Nucleus accumbens (tissue), 56 donors: ENCODE results near the gene DEFB123.

Source experiments
- DNase-seq, 56 donors: peaks; one replicate each; lab custom pipeline; 2025; lab: John Stamatoyannopoulos, UW

Gene DEFB123

DNA sequence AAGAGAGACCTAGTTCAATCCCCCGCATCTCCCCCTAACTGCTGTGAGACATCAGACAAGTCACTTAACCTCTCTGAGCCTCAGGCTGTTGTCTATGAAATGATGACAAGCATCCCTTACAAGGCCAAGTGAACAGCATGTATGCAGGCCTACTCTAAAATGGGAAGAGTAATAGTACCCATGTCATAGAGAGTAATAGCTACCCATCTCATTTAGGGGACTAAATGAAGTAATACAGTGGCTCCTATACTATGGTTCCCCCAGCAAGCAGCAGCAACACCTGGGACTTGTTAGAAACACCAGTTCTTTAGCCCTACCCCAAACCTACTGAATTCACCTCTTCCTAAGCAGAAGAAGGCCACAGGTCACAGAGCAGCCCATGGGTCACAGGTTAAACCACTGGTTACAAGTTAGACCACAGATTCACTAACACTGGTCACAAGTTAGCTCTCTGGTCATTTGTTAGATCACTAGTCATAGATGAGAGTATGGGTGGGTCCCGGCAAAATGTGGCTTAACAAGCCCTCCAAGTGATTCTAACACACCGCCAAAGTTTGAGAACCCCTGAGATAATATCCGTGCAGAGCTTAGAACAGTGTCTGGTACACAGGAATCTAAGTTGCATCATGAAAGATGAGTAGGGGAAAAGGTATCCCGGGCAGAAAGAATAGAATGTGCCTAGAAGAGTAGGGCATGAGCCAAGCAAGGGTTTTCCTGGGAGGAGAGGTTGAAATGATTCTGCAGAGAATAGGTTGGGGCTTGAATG lies 33.1 kb downstream of the DEFB123 start:
- DNase-seq: no peak

DNA sequence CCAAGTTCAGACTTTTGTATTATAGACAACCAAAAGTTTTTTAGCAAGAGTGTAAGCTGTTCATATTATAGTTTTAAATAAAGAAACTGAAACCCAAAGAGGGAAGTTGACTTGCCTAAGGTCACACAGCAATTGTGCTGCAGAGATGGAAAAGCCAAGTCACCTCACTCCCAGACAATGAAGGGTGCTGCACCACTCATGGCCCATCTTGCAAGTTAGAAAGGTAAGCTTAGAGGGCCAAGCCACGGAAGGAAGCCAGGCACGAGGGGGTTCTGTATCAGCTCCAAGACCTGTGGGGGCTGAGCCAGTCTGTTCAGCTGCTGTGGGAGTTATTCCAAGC lies 33.6 kb downstream of the DEFB123 start:
- no peak for DNase-seq

DNA sequence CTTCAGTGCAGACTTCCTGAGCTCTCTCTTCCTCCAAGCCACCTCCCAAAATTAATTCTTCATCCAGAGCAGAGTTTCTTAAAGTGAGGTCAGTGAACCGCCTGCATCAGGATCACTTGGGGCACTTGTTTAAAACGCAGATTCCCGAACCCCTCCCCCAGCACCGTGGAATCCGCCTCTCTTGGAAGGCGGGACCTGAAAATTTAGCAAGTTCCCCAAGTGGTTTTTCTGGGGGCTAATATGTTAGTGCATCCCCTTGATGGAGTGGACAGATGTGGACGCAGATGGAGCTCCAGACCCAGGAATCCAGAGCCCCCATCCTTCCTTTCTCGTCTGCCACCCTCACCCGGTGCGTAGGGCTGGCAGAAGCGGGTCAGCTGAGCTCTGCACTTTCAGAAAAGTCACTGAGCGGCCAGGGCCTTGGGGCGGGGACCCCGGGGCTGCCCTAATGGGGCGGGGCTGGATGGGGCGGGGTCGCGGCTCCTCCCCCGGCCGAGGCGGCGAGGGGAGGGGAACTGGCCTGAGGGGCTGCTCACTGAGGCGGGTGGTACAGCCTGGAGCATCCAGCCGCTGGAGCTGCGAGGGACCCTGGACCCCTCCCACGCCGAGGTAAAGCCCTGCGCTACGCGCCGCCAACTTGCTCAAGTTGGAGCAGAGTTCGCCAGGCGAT lies 34.5 kb downstream of the DEFB123 start, which contains the start of the genes DEFB124 and REM1:
Gene DEFB124, minus strand, starts transcription at position 370 of the 670 bp plus-strand sequence. CDS start 2,114 bp downstream, outside the sequence.
Gene REM1, plus strand, starts transcription at position 531 of the 670 bp plus-strand sequence. CDS start 1,158 bp downstream, outside the sequence.
- DNase-seq: no peak

DNA sequence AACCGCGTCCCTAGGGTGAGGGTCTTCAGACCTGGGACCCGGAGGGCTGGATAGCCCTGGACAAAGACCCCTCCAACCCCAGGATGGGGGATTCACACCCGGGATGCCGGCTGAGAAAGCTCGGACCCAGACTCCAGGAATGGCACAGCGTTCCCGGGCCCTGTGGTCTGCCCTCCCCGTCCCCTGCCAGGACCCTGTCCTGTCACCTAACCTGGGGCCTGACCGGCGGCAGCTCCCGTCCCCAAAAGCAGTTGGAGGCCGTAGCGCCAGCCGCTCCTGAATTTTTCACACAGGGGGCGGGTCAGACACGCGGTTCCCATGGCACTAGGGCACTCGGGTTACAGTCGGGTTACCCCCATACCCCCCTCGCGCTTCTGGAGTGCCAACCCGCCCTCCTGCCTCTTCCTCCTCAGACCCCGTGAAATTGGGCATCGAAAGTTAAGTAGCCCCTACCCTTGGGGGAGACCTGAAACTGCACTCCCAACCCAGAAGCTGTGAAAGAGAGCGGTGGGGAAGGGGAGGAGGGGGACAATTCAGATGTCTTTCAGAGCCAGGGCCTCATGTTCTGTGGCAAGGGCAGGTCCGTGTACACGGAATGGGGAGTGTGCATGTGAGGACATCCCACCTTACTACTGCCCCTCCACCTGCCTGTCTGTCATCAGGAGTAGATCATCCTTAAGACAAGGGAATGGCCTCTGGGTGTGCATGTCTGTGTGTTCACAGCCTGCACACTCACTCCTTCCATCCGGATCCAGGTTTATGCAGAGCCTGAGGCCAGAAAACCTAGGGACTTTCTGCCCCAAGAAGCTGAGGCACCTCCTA lies 35.3 kb downstream of the DEFB123 start:
- DNase-seq: no peak

DNA sequence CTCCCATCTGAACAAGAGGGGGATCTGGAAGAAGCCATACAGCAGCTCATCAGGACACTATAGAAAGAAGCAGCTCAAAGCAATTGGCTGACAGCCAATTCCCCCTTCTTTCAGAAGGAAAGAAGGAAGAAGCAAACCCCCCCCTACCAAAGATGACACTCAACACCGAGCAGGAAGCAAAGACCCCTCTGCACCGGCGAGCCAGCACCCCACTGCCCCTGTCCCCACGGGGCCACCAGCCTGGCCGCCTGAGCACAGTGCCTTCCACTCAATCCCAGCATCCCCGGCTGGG lies 35.8 kb downstream of the DEFB123 start:
- no peak for DNase-seq

DNA sequence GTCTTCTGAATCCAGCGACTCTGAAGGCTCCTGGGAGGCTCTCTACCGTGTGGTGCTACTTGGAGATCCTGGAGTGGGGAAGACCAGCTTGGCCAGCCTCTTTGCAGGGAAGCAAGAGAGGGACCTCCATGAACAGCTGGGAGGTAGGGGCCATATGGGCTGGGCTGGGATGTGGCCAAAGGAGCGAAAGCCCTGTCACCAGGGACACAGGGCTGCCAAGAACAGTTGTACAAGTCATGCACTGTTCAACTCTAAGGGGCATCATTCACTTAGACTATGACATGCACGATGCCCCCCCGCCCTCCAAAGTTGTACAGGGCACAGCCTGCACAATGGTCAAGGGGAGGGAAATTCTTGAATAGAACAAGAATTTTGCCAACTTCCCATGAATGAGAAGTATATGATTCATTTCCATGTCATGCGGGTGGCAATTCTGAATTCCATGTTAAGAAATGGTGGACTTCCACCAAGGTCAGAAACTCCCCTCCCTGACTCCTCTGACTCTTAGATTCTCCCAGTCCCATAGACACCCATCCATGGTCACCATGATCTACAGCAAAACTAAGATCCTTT lies 36.3 kb downstream of the DEFB123 start:
- no peak for DNase-seq

DNA sequence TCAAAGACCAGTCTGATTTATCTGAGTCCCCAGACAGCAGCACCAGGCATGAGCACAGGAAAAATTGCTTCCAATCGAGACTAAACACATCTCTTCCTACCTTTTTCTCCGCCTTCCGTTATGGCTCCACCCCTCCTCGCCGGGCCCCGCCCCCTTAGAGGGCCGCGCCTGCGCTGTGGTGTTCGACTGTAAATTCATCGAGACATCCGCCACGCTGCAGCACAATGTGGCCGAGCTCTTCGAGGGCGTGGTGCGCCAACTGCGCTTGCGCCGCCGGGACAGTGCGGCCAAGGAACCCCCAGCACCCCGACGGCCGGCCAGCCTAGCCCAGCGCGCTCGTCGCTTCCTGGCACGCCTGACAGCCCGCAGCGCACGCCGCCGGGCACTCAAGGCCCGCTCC lies 43.6 kb downstream of the DEFB123 start:
- no peak for DNase-seq

DNA sequence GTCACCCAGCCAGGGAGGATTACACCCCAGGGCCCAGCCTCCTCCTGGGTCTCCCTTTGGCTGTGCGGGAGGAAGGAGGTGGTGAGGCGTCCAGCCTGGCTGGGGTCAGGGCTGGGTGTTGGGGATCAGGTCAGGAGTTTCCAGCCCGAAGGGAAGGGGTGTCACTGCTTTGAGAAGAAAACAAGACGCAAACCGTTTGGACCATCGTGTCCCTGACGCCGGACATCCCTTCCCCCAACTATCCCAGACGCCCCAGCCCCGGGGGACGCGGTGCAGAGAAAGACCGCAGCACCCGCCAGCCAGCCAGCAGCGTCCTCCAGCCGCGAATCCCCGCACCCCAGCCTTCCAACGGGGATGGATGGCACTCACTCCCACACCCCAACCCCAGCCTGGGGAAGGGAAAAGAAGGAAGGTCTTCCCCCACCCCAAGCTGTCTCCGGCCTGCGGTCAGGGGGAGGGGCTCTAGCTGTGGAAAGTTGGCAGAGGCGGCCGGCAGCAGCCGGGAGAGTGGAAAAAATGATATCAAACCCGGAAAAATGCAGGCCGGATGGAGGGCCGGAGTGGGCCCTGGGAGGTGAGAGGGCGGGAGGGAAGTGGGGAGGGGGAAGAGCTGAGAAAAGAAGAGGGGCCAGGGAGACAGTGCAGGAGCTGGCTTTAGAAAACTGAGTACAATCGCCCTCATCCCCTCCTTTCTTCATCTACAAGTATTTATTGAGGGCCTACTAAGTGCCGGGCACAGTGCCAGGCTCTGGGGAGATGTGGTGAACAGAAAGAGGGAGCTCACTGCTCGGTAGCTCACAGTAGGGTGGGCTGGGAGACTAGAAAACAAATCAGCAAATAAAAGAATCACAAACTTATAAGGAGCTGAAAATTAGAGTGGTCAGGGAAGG lies 45.3 kb downstream of the DEFB123 start:
- no peak for DNase-seq

DNA sequence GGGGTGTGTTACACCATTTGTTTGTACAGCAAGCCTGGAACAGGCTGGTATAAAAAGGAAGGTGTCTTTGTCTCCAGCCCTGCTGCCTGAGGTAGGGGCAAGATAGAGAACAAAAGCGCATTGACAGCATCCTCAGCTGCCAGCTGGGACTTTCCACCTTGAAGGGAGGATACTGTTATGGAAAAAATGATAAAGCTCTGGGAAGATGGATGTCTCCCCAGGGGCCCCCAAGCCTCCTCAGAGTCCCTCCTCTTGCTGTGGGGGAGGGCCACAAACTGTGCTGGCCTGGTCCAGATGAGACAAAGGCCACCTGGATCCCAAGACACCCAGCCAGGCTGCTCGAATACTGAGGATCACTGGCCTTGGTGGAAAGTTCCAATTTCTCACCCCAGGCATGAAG lies 47.7 kb downstream of the DEFB123 start:
- no peak for DNase-seq

DNA sequence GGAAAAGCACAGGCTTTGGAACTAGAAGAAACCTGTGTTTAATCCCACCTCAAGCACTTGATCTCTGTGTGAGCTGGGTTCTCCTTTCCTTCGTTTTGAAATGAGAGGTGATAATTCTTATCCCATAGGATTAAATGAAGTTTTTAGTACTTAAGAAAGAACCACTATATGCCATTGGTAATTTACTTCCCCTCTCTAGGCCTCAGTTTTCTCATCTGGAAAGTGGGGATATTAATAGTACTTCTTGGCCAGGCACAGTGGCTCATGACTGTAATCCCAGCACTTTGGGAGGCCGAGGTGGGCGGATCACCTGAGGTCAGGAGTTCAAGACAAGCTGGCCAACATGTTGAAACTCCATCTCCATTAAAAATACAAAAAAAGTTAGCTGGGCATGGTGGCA lies 48.7 kb downstream of the DEFB123 start:
- DNase-seq: no peak

DNA sequence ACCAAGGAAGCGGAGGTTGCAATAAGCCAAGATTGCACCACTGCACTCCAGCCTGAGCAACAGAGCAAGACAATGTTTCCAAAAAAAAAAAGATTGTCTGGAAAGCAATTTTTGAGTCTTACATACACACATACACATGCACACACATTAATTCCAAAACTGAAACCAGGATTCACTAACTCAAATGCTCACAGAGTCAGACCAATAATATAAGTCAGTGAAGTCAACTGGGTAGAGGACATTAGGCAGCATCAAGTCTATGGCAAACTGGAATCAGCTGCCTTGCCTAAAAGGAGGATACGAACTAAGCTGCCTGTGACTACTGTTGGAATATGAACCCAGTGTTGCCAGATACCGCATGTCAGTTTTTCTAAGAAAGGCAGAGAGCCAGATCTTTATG lies 50.3 kb downstream of the DEFB123 start:
- DNase-seq: no peak

DNA sequence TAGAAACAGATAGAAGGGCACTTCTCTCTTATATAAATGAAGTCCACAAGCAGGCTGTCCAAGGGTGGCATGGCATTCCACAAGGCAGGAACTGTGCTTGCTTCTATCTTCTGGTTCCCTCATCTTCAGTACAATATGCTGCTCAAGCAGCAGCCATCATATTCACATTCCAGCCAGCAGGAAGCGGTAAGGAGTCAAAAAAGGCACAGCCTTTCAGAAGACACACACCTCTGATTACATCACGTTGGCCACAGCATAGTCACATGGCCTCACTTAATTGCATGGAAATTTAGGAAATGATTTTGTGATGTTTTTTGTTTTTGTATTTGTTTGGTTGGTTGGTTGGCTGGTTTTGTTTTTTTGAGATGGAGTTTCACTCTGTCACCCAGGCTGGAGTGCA lies 53.7 kb downstream of the DEFB123 start:
- no peak for DNase-seq

DNA sequence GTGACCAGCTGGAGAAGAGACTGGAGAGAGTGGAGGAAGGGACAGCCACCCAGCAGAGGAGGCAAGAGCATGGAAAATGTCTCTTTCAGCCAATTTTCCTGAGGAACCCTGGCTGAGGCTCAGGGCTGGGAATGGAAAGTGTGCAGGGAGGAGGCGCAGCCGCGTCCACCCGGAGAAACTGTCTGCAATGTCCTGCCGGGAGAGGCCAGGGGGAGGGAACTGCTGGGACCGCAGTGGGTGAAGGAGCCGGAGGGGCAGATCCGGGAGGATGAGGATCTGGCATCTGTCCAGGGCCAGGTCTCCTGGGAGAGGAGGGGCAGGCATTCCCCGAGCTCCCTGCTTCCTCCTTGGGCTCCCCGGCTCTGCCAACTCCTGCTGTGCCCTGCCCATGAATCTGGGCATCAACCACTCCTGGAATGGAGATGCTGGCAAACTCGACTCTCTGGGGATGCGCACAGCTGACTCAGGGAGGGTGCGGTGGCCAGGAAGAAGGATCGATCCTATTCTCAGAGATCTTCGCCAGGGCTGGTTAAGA lies 56.4 kb downstream of the DEFB123 start:
- DNase-seq: no peak

DNA sequence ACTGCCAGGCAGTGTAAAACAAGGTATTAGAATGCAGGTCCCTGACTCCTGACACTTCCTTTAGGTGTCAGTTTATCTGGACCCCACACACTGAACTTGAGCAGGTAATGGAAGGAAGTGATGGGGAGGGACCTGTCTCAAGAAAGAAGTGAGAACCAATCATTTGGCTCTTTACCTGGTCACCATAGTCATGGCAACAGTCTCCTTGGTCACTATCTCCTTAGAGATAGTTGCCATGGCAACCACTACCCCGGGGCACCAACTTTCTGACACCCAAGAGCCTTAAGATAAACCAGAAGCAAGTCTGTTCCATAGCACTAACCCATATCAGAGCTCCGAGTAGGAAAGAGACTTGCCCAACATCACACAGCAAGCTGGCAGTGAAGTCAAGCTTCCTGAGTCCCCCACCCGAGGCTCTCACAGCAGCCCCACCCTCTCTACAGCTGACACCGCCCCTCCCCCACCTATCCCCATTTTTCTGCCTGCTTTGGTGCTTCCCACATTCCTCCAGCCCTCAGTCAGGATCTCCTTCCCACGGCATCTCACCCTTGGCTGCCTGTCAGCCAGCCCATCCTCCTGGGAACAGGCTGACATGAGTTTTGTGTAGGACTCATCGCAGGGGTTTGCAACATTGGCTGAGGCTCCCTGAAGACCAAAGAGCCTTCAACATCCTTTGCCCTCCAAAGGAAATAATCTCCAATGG lies 57.6 kb downstream of the DEFB123 start:
- DNase-seq: no peak
